ENCODE results near the gene C1RL. TPM values are rescaled to one million over a fixed set of nuclear protein-coding genes. Genes with fewer than 3 reads are reported as not detected.

The C1RL gene
- total RNA-seq, 1 experiment from 2014 or later: 43.4 TPM

DNA sequence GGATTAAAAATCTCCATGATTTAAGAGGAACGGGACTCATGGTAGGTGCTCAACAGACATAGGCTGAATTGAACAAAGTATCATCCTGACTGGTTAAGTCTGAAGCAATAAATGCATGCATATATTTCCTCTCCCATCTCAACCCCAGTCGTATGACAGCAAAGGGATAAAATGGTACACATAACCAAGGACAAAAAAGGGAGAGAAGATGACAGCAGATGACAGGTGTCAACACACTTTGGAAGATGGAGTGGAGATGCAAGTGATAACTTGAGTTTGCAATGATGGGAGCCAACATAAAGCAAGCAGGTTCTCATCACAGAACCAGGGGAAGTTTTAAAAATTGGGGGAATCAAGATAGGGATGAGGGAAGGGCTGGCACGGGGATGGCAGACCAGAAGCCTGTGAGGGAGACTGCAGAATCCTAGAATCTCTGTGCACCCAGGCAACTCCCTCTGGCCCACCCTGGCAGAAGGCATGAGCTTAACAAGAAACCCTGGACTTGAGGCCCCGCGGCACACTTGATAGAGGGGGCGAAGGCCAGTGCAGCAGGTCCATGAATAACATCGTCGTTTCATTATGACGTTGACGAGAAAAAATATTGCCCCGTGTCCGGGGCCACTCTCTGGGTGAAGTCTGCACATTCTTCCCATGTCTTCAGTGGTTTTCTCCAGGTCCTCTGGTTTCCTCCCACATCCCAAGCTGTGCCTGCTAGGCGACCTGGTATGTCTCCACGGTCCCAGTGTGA is 5.0 kb downstream of the C1RL start:
- TF ChIP-seq, protein P1, sequence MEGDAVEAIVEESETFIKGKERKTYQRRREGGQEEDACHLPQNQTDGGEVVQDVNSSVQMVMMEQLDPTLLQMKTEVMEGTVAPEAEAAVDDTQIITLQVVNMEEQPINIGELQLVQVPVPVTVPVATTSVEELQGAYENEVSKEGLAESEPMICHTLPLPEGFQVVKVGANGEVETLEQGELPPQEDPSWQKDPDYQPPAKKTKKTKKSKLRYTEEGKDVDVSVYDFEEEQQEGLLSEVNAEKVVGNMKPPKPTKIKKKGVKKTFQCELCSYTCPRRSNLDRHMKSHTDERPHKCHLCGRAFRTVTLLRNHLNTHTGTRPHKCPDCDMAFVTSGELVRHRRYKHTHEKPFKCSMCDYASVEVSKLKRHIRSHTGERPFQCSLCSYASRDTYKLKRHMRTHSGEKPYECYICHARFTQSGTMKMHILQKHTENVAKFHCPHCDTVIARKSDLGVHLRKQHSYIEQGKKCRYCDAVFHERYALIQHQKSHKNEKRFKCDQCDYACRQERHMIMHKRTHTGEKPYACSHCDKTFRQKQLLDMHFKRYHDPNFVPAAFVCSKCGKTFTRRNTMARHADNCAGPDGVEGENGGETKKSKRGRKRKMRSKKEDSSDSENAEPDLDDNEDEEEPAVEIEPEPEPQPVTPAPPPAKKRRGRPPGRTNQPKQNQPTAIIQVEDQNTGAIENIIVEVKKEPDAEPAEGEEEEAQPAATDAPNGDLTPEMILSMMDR (IDR thresholded peaks at IDR 0.05; ENCODE audit: unreplicated experiment): no peak
- peaks cover 9% of the 10 kb centered on the region for H3K4me1 Mint-ChIP-seq (ENCODE audit: low read depth, unreplicated experiment)
- no peak overlapping the region for H3K4me3 Mint-ChIP-seq (ENCODE audit: low read depth, unreplicated experiment)
- H3K36me3 Mint-ChIP-seq (ENCODE audit: insufficient read depth, unreplicated experiment): peaks cover 20% of the 10 kb centered on the region
- no peaks in the 10 kb centered on the region for H3K27me3 Mint-ChIP-seq (ENCODE audit: unreplicated experiment)
- DNase-seq: no peak
- peaks cover 8% of the 10 kb centered on the region for H3K9me3 Mint-ChIP-seq (ENCODE audit: low read depth, unreplicated experiment)
- CTCF ChIA-PET: no interaction called here
- no peak overlapping the region for H3K27ac Mint-ChIP-seq (ENCODE audit: unreplicated experiment)
- intact Hi-C loops (cut with micrococcal nuclease; ENCODE audit: unreplicated experiment): no loop called here
- no TSS peak for BruUV-seq (replicated peaks)

DNA sequence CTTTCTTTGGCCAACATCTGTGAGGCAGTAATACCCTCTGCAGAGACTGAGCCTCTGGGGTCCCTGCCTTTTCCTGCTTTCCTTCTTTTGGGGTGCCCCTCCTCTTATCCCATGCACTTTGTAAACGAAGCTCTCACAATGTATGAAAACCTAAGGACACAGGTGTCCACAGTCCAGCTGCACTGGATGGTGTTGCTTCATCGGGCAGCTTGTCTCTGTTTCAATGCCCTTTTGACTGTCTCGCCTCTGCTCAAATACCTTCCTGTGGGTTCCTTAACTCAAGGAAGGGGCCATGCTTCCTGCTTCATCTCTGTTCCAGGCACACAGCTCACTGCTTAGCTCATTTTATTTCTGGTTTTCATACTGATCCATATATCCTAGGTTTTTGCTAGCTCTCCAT is 6.4 kb downstream of the C1RL start:
- TF ChIP-seq, protein P1 (IDR thresholded peaks at IDR 0.05; ENCODE audit: unreplicated experiment): no peak
- intact Hi-C loops (cut with micrococcal nuclease; ENCODE audit: unreplicated experiment): no loop called here
- BruUV-seq (replicated peaks): no TSS peak
- H3K4me1 Mint-ChIP-seq (ENCODE audit: low read depth, unreplicated experiment): peaks cover 1% of the 10 kb centered on the region
- peaks cover 8% of the 10 kb centered on the region for H3K9me3 Mint-ChIP-seq (ENCODE audit: low read depth, unreplicated experiment)
- H3K4me3 Mint-ChIP-seq (ENCODE audit: low read depth, unreplicated experiment): no peak overlapping the region
- H3K27me3 Mint-ChIP-seq (ENCODE audit: unreplicated experiment): no peaks in the 10 kb centered on the region
- DNase-seq: no peak
- no peak overlapping the region for H3K27ac Mint-ChIP-seq (ENCODE audit: unreplicated experiment)
- CTCF ChIA-PET: no interaction called here
- peaks cover 9% of the 10 kb centered on the region for H3K36me3 Mint-ChIP-seq (ENCODE audit: insufficient read depth, unreplicated experiment)

DNA sequence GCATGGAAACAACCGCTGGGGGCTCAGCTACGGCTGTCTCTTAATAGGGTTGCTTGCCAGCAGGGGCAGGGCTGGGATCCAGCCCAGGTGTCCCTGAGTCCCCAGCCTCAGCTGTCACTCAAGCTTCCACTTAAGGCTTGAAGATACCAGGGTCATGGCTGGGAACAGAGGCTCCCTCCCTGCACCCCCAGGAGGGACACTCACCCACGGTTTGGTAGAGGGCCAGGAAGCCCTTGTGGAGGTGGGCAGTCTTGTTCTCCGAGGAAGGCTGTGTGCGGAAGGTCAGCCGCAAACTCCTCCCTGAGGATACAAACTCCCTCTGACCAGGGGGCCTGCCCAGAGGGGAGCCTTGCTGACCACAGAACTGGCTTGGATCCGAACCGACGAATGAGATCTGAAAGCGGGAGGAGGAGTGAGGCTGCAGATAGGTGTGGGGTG is 7.3 kb downstream of the C1RL start:
- intact Hi-C loops (cut with micrococcal nuclease; ENCODE audit: unreplicated experiment): no loop called here
- TF ChIP-seq, protein P1 (IDR thresholded peaks at IDR 0.05; ENCODE audit: unreplicated experiment): no peak
- Mint-ChIP-seq H3K9me3 (ENCODE audit: low read depth, unreplicated experiment) (peaks cover 8% of the 10 kb centered on the region), H3K4me3 (ENCODE audit: low read depth, unreplicated experiment) (no peak overlapping the region), H3K36me3 (ENCODE audit: insufficient read depth, unreplicated experiment) (peaks cover 10% of the 10 kb centered on the region), H3K27me3 (ENCODE audit: unreplicated experiment) (no peaks in the 10 kb centered on the region), H3K4me1 (ENCODE audit: low read depth, unreplicated experiment) (no peaks in the 10 kb centered on the region), H3K27ac (ENCODE audit: unreplicated experiment) (no peak overlapping the region)
- CTCF ChIA-PET: no interaction called here
- BruUV-seq (replicated peaks): no TSS peak
- DNase-seq: no peak

DNA sequence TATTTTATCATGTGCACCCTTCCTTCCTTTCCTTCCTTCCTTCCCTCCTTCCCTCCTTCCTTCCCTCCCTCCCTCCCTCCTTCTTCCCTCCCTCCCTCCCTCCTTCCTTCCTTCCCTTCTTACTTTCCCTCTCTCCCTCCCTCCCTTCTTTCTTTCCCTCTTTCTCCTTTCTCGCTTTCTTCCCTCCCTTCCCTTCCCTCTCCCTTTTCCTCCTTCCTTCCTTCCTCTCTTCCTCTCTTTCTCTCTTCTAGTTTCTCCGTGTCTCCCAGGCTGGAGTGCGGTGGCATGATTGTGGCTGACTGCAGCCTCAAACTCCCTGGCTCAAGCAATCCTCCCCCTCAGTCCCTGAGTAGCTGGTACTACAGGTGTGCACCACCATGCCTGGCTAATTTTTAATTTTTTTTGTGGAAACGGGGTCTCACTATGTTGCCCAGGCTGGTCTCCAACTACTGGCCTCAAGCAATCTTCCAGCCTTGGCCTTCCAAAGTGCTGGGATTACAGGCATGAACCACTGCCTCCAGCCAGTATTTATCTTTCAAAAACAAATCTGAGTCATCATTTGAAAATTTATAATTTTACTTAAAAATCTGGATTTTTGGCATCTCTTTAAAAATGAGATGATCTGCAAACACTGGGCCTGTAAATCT is 7.8 kb downstream of the C1RL start:
- no peak for DNase-seq
- Mint-ChIP-seq H3K36me3 (ENCODE audit: insufficient read depth, unreplicated experiment) (peaks cover 12% of the 10 kb centered on the region), H3K27me3 (ENCODE audit: unreplicated experiment) (no peaks in the 10 kb centered on the region), H3K4me3 (ENCODE audit: low read depth, unreplicated experiment) (no peak overlapping the region), H3K4me1 (ENCODE audit: low read depth, unreplicated experiment) (no peaks in the 10 kb centered on the region), H3K9me3 (ENCODE audit: low read depth, unreplicated experiment) (peaks cover 4% of the 10 kb centered on the region), H3K27ac (ENCODE audit: unreplicated experiment) (no peak overlapping the region)
- intact Hi-C loops (cut with micrococcal nuclease; ENCODE audit: unreplicated experiment): no loop called here
- TF ChIP-seq, protein P1 (IDR thresholded peaks at IDR 0.05; ENCODE audit: unreplicated experiment): no peak
- BruUV-seq (replicated peaks): no TSS peak
- CTCF ChIA-PET: no interaction called here
